DND-41 (cell line): ENCODE results near the gene SIL1.

Experiments
- ATAC-seq: fragments of 200-7000 bp; cut with Tn5 transposase; 3 replicates; pipeline ENCODE4 v1.9.1; 2021; ENCODE audit warnings: low read depth; ENCODE audit not compliant: insufficient read depth
- DNase-seq: peaks from one replicate; pipeline ENCODE4 v3.0.0-alpha.2; 2020
- H2AFZ ChIP-seq: 2 replicates; pipeline ENCODE4 v1.6.0; 2012; ENCODE audit warnings: low read depth, low read length
- H3K27ac ChIP-seq: 2 replicates; pipeline ENCODE4 v1.5.1; 2012; ENCODE audit warnings: low read length, inconsistent platforms
- H3K27me3 ChIP-seq: fragments of 200-600 bp; sonication (generic); 2 replicates; pipeline ENCODE4 v1.6.0; 2012; ENCODE audit warnings: low read length, mild to moderate bottlenecking, inconsistent platforms; ENCODE audit not compliant: insufficient read depth, poor library complexity
- H3K36me3 ChIP-seq: 2 replicates; pipeline ENCODE4 v1.5.1; 2012; ENCODE audit warnings: low read length, inconsistent platforms; ENCODE audit not compliant: insufficient read depth
- H3K4me1 ChIP-seq: 2 replicates; pipeline ENCODE4 v1.5.1; 2012; ENCODE audit warnings: mild to moderate bottlenecking, low read length; ENCODE audit not compliant: insufficient read depth
- H3K4me2 ChIP-seq: 2 replicates; pipeline ENCODE4 v1.6.0; 2012; ENCODE audit warnings: mild to moderate bottlenecking, moderate library complexity, low read length, inconsistent platforms; ENCODE audit not compliant: insufficient read depth
- H3K4me3 ChIP-seq, 2 experiments: fragments of 200-600 bp in 1 of 2; shearing (Covaris generic) in 1 of 2; 2 replicates each; pipeline ENCODE4 v1.5.1; 2012 to 2016; ENCODE audit warnings: inconsistent platforms in 2 of 2, low read length in 2 of 2, mild to moderate bottlenecking in 2 of 2, low read depth in 1 of 2, moderate library complexity in 1 of 2
- H3K79me2 ChIP-seq: 2 replicates; pipeline ENCODE4 v1.6.0; 2012; ENCODE audit warnings: low read length, inconsistent platforms; ENCODE audit not compliant: insufficient read depth
- H3K9ac ChIP-seq: 2 replicates; pipeline ENCODE4 v1.6.0; 2012; ENCODE audit warnings: low read depth, mild to moderate bottlenecking, inconsistent platforms, low read length, moderate library complexity
- H3K9me3 ChIP-seq: 2 replicates; pipeline ENCODE4 v1.5.1; 2012; ENCODE audit warnings: low read length, moderate library complexity, mild to moderate bottlenecking, inconsistent platforms; ENCODE audit not compliant: insufficient read depth, severe bottlenecking
- H4K20me1 ChIP-seq: 2 replicates; pipeline ENCODE4 v1.6.0; 2012; ENCODE audit warnings: low read length; ENCODE audit not compliant: insufficient read depth
- EZH2 ChIP-seq: IDR thresholded peaks from 3 replicates; pipeline ENCODE4 v1.6.1; 2012; ENCODE audit warnings: borderline replicate concordance, low read depth, mild to moderate bottlenecking, moderate library complexity, low read length, inconsistent platforms; ENCODE audit not compliant: severe bottlenecking
- TF ChIP-seq, protein P1 (sequence below): IDR thresholded peaks from 2 replicates; pipeline ENCODE4 v1.5.1; 2012; ENCODE audit warnings: borderline replicate concordance, low read length, moderate library complexity, mild to moderate bottlenecking; ENCODE audit not compliant: poor library complexity, severe bottlenecking; ENCODE audit errors: extremely low read depth

SIL1 gene

DNA sequence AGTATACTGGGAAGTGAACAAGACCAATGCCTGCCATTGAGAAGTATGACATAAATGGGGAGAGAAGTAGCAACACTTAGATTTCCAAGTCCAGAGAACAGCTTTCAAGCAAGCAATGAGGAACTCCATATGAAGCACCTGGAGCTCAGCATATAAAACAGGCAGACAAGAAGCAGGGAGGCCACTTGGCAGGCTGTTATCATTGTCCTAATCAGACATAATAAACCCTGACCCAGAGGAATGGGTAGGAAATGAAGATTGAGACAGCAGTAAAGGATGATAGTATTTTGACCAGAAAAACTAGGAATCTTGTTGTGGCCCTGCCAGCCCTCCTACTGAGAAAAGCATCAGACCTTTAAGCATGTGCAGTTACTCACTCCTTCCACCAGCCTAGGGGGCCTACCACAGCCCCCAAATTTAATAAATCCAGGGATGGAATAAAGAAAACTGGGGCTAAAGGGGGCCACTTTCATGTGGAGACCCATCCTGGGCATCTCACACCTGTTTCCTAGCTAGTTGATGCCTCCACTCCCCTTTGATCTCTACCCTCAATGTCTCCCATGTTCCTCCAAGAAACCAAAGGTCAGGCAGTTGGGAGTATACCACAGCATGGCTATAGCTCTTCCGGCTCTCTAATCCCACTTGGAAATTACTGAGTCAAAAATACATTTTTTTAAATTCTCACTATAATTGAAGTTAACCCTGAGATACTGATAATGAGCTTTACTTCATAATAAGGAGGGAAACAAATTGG, 135.1 kb downstream of the SIL1 start:
- no peak overlapping the region for H3K9ac ChIP-seq
- H4K20me1 ChIP-seq, result peaks cover 6% of the 10 kb centered on the region; the same call in 1 of the 2 replicates
- TF ChIP-seq, protein P1, sequence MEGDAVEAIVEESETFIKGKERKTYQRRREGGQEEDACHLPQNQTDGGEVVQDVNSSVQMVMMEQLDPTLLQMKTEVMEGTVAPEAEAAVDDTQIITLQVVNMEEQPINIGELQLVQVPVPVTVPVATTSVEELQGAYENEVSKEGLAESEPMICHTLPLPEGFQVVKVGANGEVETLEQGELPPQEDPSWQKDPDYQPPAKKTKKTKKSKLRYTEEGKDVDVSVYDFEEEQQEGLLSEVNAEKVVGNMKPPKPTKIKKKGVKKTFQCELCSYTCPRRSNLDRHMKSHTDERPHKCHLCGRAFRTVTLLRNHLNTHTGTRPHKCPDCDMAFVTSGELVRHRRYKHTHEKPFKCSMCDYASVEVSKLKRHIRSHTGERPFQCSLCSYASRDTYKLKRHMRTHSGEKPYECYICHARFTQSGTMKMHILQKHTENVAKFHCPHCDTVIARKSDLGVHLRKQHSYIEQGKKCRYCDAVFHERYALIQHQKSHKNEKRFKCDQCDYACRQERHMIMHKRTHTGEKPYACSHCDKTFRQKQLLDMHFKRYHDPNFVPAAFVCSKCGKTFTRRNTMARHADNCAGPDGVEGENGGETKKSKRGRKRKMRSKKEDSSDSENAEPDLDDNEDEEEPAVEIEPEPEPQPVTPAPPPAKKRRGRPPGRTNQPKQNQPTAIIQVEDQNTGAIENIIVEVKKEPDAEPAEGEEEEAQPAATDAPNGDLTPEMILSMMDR, result no peak
- no peak for TF ChIP-seq EZH2
- no peak overlapping the region for H3K4me2 ChIP-seq
- H3K27me3 ChIP-seq, result no peaks in the 10 kb centered on the region
- H3K4me3 ChIP-seq, result no peak overlapping the region
- no peaks in the 10 kb centered on the region for H3K36me3 ChIP-seq
- DNase-seq (no peak), ATAC-seq (no peak)
- H3K27ac ChIP-seq, result no peak overlapping the region
- no peaks in the 10 kb centered on the region for H3K79me2 ChIP-seq
- H3K9me3 ChIP-seq, result no peaks in the 10 kb centered on the region
- no peaks in the 10 kb centered on the region for H3K4me1 ChIP-seq
- no peak overlapping the region for H2AFZ ChIP-seq

DNA sequence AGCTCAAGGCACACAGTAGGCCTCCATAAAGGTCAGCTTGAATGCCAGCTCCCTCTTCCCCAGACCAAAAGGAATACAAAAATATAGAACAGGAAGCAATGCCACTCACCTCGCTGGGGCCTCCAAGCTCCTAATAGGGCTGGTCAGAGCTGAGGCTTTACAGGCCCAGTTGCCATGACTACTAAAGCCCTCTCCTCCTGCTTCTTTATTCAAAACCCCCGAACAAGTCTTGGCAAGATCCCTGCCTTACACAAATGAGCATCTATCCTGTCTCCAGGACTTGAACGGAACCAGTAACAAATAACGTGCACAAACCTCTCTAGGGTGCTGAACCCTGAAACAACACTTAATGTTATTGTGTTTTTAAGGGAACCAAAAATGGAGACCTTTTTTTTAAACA, 136.3 kb downstream of the SIL1 start:
- Histone ChIP-seq H3K79me2 (no peaks in the 10 kb centered on the region), H4K20me1 (peaks cover 6% of the 10 kb centered on the region; the same call in 1 of the 2 replicates), H3K4me3 (no peak overlapping the region), H3K27ac (no peak overlapping the region), H3K36me3 (no peaks in the 10 kb centered on the region), H3K9ac (no peak overlapping the region), H3K4me2 (no peak overlapping the region), H3K27me3 (no peaks in the 10 kb centered on the region), H2AFZ (no peak overlapping the region), H3K4me1 (no peaks in the 10 kb centered on the region), H3K9me3 (no peaks in the 10 kb centered on the region)
- no peak for DNase-seq
- TF ChIP-seq, protein P1, result no peak
- TF ChIP-seq EZH2, result no peak
- no peak for ATAC-seq

GRCh38 chr5:139061274-139061673, 136.9 kb downstream of the SIL1 start:
- ATAC-seq, result no peak
- no peak overlapping the region for H3K9ac ChIP-seq
- no peaks in the 10 kb centered on the region for H3K27me3 ChIP-seq
- TF ChIP-seq, protein P1, result no peak
- TF ChIP-seq EZH2, result no peak
- DNase-seq, result no peak
- H2AFZ ChIP-seq, result no peak overlapping the region
- H3K9me3 ChIP-seq, result no peaks in the 10 kb centered on the region
- no peaks in the 10 kb centered on the region for H3K4me1 ChIP-seq
- no peak overlapping the region for H3K27ac ChIP-seq
- H3K79me2 ChIP-seq, result no peaks in the 10 kb centered on the region
- no peak overlapping the region for H3K4me2 ChIP-seq
- peaks cover 6% of the 10 kb centered on the region; the same call in 1 of the 2 replicates for H4K20me1 ChIP-seq
- no peaks in the 10 kb centered on the region for H3K36me3 ChIP-seq
- no peak overlapping the region for H3K4me3 ChIP-seq
